ENCODE measurements around the gene ASCL5.

DNA sequence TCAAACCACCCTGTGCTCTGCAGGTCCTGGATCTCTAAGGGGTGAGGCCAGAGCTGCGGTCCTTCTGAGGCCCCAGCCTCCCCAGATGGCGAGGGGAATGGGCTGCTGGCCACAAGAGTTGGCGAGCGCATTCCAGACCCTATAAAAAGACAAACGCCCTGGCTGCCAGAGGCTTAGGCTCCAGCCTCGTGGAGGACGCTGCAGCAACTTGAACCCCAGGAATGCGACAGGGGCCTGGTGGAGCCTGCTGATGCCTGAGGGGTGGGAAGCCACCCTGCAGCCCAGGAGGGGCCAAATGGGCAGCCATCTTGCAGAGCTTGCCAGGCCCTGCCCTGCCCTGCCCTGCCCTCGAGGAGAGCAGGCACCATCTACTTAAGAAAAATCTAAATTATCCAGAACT is 23.3 kb downstream of the ASCL5 start:
- TF ChIP-seq, protein P1, sequence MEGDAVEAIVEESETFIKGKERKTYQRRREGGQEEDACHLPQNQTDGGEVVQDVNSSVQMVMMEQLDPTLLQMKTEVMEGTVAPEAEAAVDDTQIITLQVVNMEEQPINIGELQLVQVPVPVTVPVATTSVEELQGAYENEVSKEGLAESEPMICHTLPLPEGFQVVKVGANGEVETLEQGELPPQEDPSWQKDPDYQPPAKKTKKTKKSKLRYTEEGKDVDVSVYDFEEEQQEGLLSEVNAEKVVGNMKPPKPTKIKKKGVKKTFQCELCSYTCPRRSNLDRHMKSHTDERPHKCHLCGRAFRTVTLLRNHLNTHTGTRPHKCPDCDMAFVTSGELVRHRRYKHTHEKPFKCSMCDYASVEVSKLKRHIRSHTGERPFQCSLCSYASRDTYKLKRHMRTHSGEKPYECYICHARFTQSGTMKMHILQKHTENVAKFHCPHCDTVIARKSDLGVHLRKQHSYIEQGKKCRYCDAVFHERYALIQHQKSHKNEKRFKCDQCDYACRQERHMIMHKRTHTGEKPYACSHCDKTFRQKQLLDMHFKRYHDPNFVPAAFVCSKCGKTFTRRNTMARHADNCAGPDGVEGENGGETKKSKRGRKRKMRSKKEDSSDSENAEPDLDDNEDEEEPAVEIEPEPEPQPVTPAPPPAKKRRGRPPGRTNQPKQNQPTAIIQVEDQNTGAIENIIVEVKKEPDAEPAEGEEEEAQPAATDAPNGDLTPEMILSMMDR (IDR thresholded peaks at IDR 0.05): no peak
- TF ChIP-seq POLR2A (IDR thresholded peaks at IDR 0.05): no peak
